HG02852 (cell line): Measurements from ENCODE around the gene ABCF2.

ENCODE experiments used
- ATAC-seq: cut with Tn5 transposase; IDR thresholded peaks from one replicate; pipeline ENCODE4 v1.9.1; 2021; ENCODE audit warnings: mild to moderate bottlenecking, moderate library complexity; ENCODE audit not compliant: unreplicated experiment

The ABCF2 gene

GRCh38 chr7:151252961-151253711, 26.1 kb upstream of the ABCF2 start:
- ATAC-seq: no peak

- no peak for ATAC-seq
These were observed 25.5 kb upstream of the ABCF2 start for GRCh38 chr7:151252561-151252835.

GRCh38 chr7:151251689-151252560, 24.9 kb upstream of the ABCF2 start:
- no peak for ATAC-seq

GRCh38 chr7:151251328-151251688, 24.3 kb upstream of the ABCF2 start:
- no peak for ATAC-seq

GRCh38 chr7:151250181-151251132, 23.5 kb upstream of the ABCF2 start:
- ATAC-seq: no peak

- ATAC-seq: no peak
These were observed 22.7 kb upstream of the ABCF2 start for GRCh38 chr7:151249732-151250072.

- ATAC-seq: no peak
These were observed 22.2 kb upstream of the ABCF2 start for GRCh38 chr7:151249034-151249731.

- no peak for ATAC-seq
These were observed 21.5 kb upstream of the ABCF2 start, which contains the start of gene SMARCD3 for GRCh38 chr7:151248346-151249033. TSS of gene SMARCD3 (minus strand) at chr7:151248694. CDS start at chr7:151248562, 132 bp downstream.

GRCh38 chr7:151247611-151248345, 20.8 kb upstream of the ABCF2 start:
- ATAC-seq: no peak

GRCh38 chr7:151246851-151247580, 20.0 kb upstream of the ABCF2 start:
- no peak for ATAC-seq

GRCh38 chr7:151246102-151246850, 19.3 kb upstream of the ABCF2 start:
- ATAC-seq: no peak

GRCh38 chr7:151245360-151246101, 18.5 kb upstream of the ABCF2 start:
- no peak for ATAC-seq

- ATAC-seq: no peak
These were observed 17.9 kb upstream of the ABCF2 start for GRCh38 chr7:151244841-151245346.

- ATAC-seq: no peak
These were observed 17.3 kb upstream of the ABCF2 start for GRCh38 chr7:151244196-151244840.

GRCh38 chr7:151243408-151244195, 16.6 kb upstream of the ABCF2 start:
- ATAC-seq: peak; percentile 40

GRCh38 chr7:151243045-151243349, 16.0 kb upstream of the ABCF2 start:
- no peak for ATAC-seq
